CD4-positive, alpha-beta T cell treated with Interleukin-10 for 1 hour (primary cell): ENCODE data around the gene TAT.
"Not testable (repeated sequence)": the region's sequence is repeated elsewhere in the genome, so short reads cannot be mapped to it uniquely, and the experiment has no call there.

Experiments
- DNase-seq: peaks from one replicate; pipeline ENCODE4 v3.0.0-alpha.2; 2020

TAT gene

GRCh38 chr16:71584543-71585317 lies 7.8 kb upstream of the TAT start:
- no peak for DNase-seq

DNA sequence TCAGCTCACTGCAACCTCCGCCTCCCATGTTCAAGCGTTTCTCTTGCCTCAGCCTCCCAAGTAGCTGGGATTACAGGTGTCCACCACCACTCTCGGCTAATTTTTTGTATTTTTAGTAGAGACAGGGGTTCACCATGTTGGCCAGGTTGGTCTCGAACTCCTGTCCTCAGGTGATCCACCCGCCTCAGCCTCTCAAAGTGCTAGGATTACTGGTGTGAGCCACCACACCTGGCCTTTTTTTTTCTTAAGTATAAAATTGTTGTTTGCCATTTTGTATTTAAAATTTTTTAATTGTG lies 5.6 kb upstream of the TAT start:
- not testable (repeated sequence) for DNase-seq

GRCh38 chr16:71574702-71575101 lies 2.2 kb downstream of the TAT start:
- DNase-seq = no peak

DNA sequence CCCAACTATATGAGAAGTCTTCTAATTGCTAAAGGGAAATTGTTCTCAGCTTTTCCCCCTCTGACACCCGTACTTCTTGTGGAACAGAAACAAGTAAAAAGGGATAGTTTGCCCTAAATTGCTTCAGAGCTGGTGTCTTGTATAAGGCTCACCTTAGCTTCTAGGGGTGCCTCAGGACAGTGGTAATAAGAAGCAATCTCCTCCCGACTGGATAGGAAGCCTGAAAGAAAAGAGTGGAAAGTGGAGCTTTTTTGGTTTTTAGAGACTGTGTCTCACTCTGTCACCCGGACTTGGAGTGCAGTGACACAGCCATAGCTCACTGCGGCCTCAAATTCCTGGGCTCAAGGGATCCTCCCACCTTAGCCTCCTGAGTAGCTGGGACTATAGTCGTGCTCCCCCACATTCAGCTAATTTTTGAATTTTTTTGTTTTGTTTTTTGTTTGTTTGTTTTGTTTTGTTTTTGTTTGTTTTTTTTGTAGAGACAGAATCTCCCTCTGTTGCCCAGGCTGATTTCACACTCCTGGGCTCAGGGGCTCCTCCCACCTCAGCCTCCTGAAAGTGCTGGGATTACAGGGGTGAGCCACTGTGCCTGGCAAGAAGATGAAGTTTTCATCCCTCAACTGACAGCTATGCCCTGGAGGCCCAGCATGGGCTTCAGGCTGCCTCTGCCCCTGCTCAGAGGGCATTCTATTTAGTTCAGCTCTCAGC lies 3.4 kb downstream of the TAT start:
- DNase-seq = no peak

- no peak for DNase-seq
These were observed 4.3 kb downstream of the TAT start for GRCh38 chr16:71572497-71573116.

DNA sequence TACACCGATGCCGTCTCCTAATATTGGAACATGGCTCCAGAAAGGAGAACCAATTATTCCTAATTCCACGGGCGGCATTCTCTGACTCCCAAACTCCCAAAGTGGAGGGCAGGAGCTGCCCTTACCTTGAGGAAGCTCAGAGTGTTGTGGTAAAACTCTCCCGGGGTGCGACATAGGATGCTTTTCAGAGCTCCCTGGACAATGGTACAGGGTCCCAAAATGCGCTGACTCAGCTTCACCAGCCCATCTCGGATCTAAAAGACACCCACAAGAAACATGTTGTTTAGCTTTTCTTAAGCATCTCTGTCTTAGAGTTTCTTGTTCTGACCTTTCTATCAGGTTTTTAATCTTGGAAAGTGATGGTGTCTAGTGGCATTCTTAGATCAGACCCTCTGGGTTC lies 6.7 kb downstream of the TAT start:
- no peak for DNase-seq

DNA sequence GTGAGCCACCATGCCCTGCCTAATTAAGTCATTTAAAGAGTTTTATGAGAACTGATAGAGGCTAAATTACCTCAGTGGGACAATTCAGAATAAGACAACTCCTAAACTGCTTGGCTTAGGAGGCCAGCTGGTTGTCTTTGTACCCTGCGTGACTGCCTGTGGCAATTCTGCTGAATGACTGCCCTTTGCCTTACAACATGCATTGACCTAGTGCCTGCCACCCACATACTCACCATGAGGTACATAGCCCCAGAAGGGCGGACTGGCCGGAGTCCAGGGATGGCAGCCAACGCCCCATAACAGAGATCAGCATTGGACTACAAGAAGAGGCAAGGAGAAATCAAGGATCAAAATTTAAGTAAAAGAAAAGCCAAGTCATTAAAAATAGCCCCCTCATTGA lies 7.3 kb downstream of the TAT start:
- DNase-seq = no peak

DNA sequence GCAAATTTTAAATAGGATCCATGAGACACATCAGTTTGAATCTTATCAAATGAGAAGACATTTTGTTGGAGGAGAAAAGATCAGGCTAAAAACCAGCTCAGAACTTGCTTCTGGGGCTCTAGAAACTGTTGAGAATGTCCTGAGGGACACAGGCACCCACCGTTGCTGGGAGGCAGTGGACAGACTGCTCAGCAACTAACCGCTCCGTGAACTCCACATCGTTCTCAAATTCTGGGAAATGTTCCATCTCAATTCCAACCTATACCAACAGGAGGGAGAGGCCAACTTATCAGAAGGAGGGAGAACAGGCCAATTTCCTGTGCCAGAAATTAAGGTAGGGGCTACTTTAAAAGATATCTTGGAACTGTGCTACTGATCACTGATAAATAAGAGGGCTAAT lies 8.3 kb downstream of the TAT start:
- no peak for DNase-seq

DNA sequence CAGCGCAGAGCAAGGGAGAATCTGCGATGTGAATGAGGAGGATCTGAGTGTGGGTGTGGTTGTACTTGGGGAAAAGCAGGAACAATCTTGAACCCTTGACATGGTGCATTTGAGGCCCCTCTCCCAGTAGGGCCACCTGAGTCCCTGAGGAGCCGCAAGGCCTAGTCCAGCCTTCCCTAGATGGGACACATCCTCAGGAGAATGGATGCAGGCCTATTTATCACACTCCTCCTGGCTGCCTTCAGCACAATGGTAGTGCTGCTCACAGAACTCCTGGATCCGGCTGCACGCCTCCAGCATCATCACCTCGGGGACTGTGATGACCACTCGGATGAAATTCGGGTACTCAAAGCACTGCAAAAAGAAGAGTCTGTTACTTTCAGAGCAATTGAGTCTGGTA lies 9.0 kb downstream of the TAT start:
- no peak for DNase-seq

GRCh38 chr16:71565812-71566700 lies 10.8 kb downstream of the TAT start:
- DNase-seq = no peak

DNA sequence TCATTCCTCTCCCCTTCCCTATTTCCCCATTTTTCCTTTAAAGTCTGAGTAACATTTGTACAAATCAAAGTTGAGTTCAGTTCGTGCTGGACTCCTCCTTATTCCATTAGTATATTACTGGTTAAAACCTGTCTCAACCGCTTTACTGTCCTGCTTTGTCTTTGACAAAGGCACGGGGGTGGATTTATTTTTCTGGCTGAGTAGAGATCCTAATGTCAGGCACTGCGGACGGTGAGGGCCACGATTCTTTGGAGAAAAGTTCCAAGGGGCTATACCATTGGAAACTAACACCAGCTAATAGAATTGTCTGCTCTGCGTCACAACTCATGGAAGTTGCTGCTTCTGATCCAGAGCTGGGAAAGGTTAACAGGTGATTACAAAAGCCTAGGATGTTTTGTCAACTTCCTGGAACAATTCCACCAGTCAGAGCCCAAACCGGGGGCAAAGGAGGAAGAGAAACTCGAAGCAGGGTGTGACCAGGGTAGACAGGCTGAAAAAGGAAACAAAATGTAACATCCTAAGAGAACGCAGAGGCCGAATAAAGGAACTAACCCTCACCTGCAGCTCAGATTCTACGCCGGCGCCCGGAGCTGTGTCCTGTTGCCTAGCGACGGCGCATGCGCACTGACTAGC lies 12.4 kb downstream of the TAT start:
- no peak for DNase-seq

DNA sequence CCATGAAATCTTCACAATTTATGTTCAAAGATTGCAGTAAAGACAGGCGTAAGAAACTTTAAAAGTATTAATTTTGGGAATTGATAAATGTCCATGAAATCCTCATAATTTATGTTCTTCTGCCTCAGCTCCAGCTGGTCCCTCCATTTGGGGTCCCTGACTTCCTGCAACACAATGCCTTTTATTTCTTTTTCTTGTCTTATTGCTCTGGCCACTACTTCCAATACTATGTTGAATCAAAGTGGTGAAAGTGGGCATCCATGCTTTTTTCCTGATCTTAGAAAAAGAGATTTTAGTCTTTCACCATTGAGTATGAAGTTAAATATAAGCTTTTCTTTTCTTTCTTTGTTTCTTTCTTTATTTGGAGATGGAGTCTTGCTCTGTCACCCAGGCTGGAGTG lies 14.3 kb downstream of the TAT start:
- no peak for DNase-seq

DNA sequence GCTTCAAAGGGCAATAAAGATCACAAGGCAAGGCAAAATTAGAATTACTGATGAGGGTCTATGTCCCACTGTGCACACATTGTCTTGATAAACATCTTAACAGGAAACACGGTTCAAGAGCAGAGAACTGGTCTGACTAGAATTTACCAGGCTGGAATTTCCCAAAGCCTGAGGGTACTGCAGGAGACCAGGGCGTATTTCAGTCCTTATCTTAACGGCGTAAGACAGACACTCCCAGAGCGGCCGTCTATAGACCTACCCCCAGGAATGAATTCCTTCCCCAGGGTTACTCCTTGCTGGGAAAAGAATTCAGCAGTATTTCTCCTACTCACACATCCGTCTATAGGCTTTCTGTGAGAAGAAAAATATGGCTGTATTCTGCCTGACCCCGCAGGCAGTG lies 15.0 kb downstream of the TAT start:
- DNase-seq = not testable (repeated sequence)

DNA sequence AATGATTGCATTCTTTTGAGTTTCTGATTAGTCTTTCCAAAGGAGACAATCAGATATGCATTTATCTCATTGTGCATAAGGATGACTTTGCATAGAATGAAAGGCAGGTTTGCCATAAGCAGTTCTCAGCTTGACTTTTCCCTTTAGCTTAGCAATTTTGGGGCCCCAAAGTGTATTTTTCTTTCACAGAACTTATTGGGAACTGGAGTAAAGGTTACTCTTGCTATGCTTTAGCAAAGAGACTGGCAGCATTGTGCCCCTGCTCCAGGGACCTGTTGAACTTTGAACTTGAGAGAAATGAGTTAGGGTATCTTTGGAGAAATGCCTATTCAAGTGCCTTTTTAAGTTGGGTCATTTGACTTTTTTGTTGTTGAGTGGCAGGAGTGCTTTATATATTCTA lies 17.0 kb downstream of the TAT start:
- no peak for DNase-seq

- DNase-seq = no peak
These were observed 18.8 kb downstream of the TAT start for GRCh38 chr16:71557954-71558582.

DNA sequence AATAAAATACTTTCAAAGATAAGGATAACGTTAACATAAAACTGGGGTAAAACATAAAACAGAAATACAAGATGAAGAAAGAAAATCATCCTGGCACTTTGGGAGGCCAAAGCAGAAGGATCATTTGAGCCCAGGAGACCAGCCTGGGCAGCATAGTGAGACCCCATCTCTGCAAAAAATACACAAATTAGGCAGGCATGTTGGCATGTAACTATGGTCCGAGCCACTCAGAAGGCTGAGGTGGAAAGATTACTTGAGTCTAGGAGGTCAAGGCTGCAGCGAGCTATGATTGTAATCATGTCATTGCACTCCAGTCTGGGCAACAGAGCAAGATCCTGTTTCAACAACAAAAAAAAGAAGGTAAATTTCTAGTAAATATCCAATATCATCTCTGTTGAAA lies 19.6 kb downstream of the TAT start:
- DNase-seq = no peak

- no peak for DNase-seq
These were observed 21.5 kb downstream of the TAT start for GRCh38 chr16:71555230-71555891.

GRCh38 chr16:71552698-71553503 lies 24.0 kb downstream of the TAT start:
- no peak for DNase-seq

DNA sequence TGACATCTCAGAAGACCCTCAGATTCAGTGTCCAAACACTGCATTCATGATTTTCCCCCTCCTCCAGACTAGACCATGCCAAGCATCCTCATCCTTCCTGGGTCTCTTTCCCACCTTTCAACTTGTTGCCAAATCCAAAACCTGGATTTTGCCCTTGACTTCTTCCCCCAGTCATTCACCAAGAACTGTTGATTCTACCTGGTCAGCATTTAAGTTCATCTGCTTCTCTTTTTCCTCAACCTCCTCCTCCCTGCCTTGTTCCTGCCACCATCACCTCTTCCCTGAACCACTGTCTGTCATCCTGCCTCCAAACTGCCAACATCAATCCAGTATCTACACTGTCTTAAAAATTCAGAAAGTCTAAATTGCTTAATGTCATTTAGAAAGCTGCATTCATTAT lies 29.7 kb downstream of the TAT start:
- DNase-seq = no peak

DNA sequence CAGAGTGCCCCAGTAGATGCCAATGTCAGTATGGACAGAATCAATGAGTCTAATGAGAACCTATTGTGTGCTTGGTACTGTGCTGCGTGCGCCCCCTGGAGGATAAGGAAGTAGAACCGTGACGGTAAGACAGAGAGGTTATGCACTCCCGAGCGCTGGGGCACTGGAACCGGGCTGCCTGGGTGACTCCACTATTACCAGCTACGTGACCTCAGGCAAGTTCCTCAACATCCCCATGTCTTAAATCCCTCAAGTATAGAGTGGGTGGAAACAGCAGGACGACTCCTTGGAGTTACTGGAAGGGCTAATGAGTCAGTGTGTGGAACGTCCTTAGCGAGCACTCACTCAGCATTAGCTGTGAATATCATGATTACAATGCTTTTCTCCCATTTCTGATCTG lies 34.5 kb downstream of the TAT start:
- peak; percentile 56 for DNase-seq

- DNase-seq = peak; percentile 24
These were observed 39.2 kb downstream of the TAT start for GRCh38 chr16:71537643-71538042.
